KOPT-K1 (cell line): ENCODE results near the gene POLDIP3.
A peak's percentile ranks its signal among the peaks of the same experiment; 100 is the strongest.
"Not testable (repeated sequence)": the region's sequence is repeated elsewhere in the genome, so short reads cannot be mapped to it uniquely, and the experiment has no call there.

Experiments
- H3K27ac ChIP-seq: fragments of 200-600 bp; sonication (generic); 2 replicates; pipeline ENCODE4 v1.5.1; 2016; ENCODE audit warnings: antibody characterized with exemption, mild to moderate bottlenecking, low read depth, low read length; ENCODE audit not compliant: poor library complexity, severe bottlenecking
- H3K36me3 ChIP-seq: fragments of 200-600 bp; sonication (generic); 2 replicates; pipeline ENCODE4 v1.5.1; 2017; ENCODE audit warnings: antibody characterized with exemption, mild to moderate bottlenecking, low read length, moderate library complexity; ENCODE audit not compliant: insufficient read depth
- H3K9me3 ChIP-seq: fragments of 200-600 bp; sonication (generic); 2 replicates; pipeline ENCODE4 v1.5.1; 2017; ENCODE audit warnings: antibody characterized with exemption, low read length, mild to moderate bottlenecking; ENCODE audit not compliant: insufficient read depth, poor library complexity, severe bottlenecking

Gene POLDIP3

DNA sequence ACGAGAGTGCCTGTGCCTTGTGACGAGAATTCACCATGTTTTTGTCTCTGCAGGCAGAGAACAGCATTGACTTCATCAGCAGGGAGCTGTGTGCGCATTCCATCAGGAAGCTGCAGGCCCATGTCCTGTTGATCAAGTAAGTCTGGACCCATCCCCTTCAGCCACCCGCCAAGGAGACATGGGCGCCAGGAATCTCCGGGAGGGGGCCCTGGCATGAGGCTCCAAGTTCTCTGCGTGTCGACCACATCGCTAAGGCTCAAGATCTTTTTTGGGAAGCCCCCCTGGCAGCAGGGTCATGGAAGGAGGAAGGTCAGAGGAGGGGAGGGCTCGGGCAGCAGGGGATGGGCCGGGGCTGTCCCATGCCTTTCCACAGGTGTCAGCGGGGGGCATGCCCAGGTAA, 43.6 kb downstream of the POLDIP3 start:
- H3K36me3 ChIP-seq, result peaks cover 76% of the 10 kb centered on the region
- H3K9me3 ChIP-seq, H3K27ac ChIP-seq: not testable (repeated sequence)

DNA sequence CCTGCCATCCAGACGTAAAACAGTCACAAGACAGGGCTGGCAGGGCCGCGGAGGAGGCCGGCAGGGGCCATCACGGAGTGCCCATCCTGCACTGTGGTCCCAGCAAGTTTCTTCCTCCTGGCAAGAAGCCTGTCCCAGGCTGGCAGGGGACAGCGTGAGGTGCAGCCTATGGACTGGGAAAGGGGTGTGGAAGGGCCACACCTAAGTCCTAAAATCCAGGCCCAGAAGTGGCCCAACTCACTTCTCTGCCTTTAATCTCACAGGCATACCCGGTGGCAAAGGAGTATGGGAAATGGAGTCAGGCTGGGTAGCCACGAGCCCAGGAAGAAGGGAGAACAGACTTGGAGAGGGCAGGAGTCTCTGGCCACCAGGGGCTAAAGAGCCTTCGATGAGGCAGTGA, 44.1 kb downstream of the POLDIP3 start:
- H3K27ac ChIP-seq, H3K9me3 ChIP-seq: not testable (repeated sequence)
- peaks cover 81% of the 10 kb centered on the region for H3K36me3 ChIP-seq

GRCh38 chr22:42567950-42568349, 46.7 kb downstream of the POLDIP3 start:
- H3K36me3 ChIP-seq, result peaks cover 87% of the 10 kb centered on the region
- not testable (repeated sequence) for H3K27ac ChIP-seq

GRCh38 chr22:42565956-42566355, 48.7 kb downstream of the POLDIP3 start:
- peaks cover 87% of the 10 kb centered on the region for H3K36me3 ChIP-seq
- no peaks in the 10 kb centered on the region for H3K9me3 ChIP-seq
- no peak overlapping the region for H3K27ac ChIP-seq

More at GRCh38 chr22:42567950-42568349, 46.7 kb downstream of the POLDIP3 start:
- H3K9me3 ChIP-seq, result not testable (repeated sequence)

DNA sequence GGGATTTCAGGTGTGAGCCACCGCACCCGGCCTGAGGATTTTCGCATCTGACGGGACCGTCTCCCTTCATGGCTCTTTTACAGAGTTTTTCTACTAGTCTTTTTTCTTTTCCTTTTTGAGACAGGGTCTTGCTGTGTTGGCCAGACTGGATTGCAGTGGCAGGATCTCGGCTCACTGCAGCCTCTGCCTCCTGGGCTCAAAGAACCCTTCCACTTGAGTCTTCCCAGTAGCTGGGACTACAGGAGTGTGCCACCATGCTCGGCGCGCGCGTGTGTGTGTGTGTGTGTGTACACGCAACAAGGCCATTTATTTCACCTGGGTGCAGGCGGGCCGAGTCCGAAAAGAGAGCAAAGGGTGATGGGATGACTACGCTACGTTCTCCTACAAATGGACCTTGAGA, 50.0 kb downstream of the POLDIP3 start:
- H3K27ac ChIP-seq, result no peak overlapping the region
- no peaks in the 10 kb centered on the region for H3K9me3 ChIP-seq
- H3K36me3 ChIP-seq, result peaks cover 87% of the 10 kb centered on the region

- peaks cover 79% of the 10 kb centered on the region for H3K36me3 ChIP-seq
- not testable (repeated sequence) for H3K27ac ChIP-seq, H3K9me3 ChIP-seq
Measured at GRCh38 chr22:42563943-42564342, 50.7 kb downstream of the POLDIP3 start.

DNA sequence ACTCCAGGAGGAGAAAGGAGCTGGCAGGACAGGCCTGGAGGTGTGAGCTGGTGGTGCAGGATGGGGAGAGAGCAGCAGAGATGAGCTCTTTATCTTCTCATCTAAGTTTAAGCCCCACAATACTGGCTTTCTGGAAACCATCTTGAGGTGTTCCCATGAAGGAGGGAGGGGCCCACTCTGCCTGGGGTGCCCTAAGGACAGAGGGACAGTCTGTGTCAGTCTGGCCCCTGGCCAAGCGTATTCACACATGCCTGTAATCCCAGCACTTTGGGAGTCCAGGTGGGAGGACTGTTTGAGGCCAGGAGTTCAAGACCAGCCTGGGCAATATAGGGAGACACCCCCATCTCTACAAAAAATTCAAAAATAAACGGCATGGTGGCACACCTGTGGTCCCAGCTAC, 52.0 kb downstream of the POLDIP3 start:
- Histone ChIP-seq H3K36me3 (peaks cover 67% of the 10 kb centered on the region), H3K9me3 (no peaks in the 10 kb centered on the region), H3K27ac (peak overlapping the region; percentile 67)

GRCh38 chr22:42562279-42562678, 52.4 kb downstream of the POLDIP3 start:
- Histone ChIP-seq H3K27ac (peak overlapping the region; percentile 67), H3K9me3 (no peaks in the 10 kb centered on the region), H3K36me3 (peaks cover 67% of the 10 kb centered on the region)

DNA sequence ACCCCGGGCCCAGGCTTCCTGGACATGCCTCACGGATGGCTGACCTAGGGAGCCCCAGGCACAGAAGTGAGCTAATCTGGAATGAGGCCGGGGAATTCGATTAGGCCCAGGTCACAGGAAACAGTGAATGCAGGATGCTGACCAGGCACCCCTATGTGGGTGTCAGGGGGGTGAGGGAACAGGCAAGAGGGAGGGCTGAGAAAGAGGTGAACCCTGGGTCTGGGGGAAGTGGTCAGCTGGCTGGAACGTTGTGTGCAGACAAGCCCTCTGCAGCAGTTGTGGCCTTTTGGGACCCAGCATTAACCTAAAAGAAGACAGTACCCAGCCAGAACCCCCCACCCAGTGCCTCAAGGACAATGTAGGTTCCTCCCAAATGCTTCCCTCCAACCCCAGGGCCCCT, 52.8 kb downstream of the POLDIP3 start:
- peaks cover 67% of the 10 kb centered on the region for H3K36me3 ChIP-seq
- H3K27ac ChIP-seq, result peak overlapping the region; percentile 67
- no peaks in the 10 kb centered on the region for H3K9me3 ChIP-seq

GRCh38 chr22:42560781-42561180, 53.9 kb downstream of the POLDIP3 start:
- Histone ChIP-seq H3K27ac (peak overlapping the region; percentile 37), H3K36me3 (peaks cover 58% of the 10 kb centered on the region), H3K9me3 (no peaks in the 10 kb centered on the region)

GRCh38 chr22:42560381-42560780, 54.3 kb downstream of the POLDIP3 start:
- Histone ChIP-seq H3K9me3 (no peaks in the 10 kb centered on the region), H3K36me3 (peaks cover 54% of the 10 kb centered on the region), H3K27ac (peak overlapping the region; percentile 37)

DNA sequence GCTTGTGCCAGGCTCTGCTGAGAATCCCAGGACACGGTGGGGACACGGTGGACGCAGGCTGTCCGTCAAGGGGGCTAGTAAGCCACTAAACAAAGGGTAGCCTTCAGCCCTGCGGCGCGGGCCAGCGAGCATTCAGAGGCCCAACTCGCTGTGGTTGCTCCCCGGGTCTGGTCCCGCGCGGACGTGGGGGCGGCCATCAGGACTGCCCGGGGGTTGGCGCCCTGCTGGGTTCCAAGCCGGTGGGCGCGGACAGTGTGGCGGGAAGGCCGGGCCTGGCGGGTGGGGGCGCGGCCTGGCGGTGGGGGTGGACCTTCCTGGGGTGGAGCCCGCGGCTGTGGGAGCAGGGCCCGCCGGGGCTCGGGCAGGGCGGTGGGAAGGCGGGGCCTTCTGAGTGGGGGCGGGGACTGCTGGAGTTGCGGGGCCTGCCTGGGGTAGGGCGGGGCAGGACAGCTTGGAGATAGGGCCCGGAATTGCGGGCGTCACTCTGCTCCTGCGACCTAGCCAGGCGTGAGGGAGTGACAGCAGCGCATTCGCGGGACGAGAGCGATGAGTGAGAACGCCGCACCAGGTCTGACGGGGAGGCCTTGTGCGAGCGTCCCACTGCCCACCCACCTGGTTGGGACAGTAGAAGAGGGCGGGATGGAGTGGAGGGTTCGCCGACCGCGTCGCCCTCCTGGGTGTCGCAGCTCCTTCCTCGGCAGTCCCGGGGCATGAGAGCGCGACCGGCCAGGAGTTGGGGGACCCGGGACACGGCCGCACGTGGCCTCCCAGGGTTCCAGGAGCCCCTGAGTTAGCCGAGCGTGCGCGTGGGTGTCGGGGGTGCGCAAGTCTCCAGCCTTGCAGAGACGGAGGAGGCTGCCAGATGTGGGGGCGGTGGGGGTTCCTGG, 61.0 kb downstream of the POLDIP3 start, which contains the start of gene SERHL2:
SERHL2 (plus strand) TSS at position 482 of the 887 bp plus-strand sequence; CDS start at position 547, 65 bp downstream.
- Histone ChIP-seq H3K27ac (peak within 1 kb of the TSS; percentile 89), H3K9me3 (no peaks in the 10 kb centered on the region), H3K36me3 (no peaks in the 10 kb centered on the region)

DNA sequence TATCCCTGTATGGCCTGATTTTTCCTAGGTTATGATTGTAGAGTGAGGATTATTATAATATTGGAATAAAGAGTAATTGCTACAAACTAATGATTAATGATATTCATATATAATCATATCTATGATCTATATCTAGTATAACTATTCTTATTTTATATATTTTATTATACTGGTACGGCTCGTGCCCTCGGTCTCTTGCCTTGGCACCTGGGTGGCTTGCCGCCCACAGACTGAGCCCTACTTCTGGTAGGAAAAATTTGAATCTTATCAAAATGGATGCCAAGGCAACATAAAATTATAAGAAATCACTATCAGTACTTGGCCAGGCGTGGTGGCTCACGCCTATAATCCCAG, 62.4 kb downstream of the POLDIP3 start:
- peak overlapping the region; percentile 89 for H3K27ac ChIP-seq
- not testable (repeated sequence) for H3K36me3 ChIP-seq, H3K9me3 ChIP-seq

GRCh38 chr22:42549331-42550060, 65.2 kb downstream of the POLDIP3 start:
- H3K9me3 ChIP-seq, result no peaks in the 10 kb centered on the region
- H3K27ac ChIP-seq, result peak overlapping the region; percentile 89
- H3K36me3 ChIP-seq, result no peaks in the 10 kb centered on the region

GRCh38 chr22:42548597-42549330, 65.9 kb downstream of the POLDIP3 start:
- H3K36me3 ChIP-seq, result no peaks in the 10 kb centered on the region
- H3K27ac ChIP-seq, result peak overlapping the region; percentile 89
- H3K9me3 ChIP-seq, result no peaks in the 10 kb centered on the region
